NCI-H526 treated with DMSO at 0.1 percent for 48 hours (cell line): Measurements from ENCODE around the gene REXO1.

Experiments
- DNase-seq: peaks from one replicate; lab custom pipeline; 2025; lab: John Stamatoyannopoulos, UW

The REXO1 gene

GRCh38 chr19:1861599-1862031 lies 13.3 kb upstream of the REXO1 start:
- no peak for DNase-seq

GRCh38 chr19:1860821-1861598 lies 12.7 kb upstream of the REXO1 start:
- no peak for DNase-seq

- DNase-seq: peak; percentile 13
Measured at GRCh38 chr19:1860042-1860775, 11.9 kb upstream of the REXO1 start.

- DNase-seq: no peak
Measured at GRCh38 chr19:1859331-1859781, 11.1 kb upstream of the REXO1 start.

GRCh38 chr19:1858412-1859081 lies 10.3 kb upstream of the REXO1 start:
- DNase-seq: no peak

GRCh38 chr19:1857648-1858326 lies 9.5 kb upstream of the REXO1 start:
- DNase-seq: no peak

- no peak for DNase-seq
Measured at GRCh38 chr19:1856698-1857603, 8.7 kb upstream of the REXO1 start.

- DNase-seq: no peak
Measured at GRCh38 chr19:1856345-1856697, 8.0 kb upstream of the REXO1 start.

- DNase-seq: no peak
Measured at GRCh38 chr19:1855828-1856255, 7.6 kb upstream of the REXO1 start.

- DNase-seq: peak; percentile 44
Measured at GRCh38 chr19:1855040-1855827, 7.0 kb upstream of the REXO1 start.

GRCh38 chr19:1854542-1855039 lies 6.3 kb upstream of the REXO1 start:
- no peak for DNase-seq

GRCh38 chr19:1854039-1854541 lies 5.8 kb upstream of the REXO1 start:
- DNase-seq: no peak

GRCh38 chr19:1853295-1854038 lies 5.2 kb upstream of the REXO1 start:
- DNase-seq: no peak

- no peak for DNase-seq
Measured at GRCh38 chr19:1852581-1853128, 4.4 kb upstream of the REXO1 start.

GRCh38 chr19:1851654-1852580 lies 3.6 kb upstream of the REXO1 start:
- no peak for DNase-seq

GRCh38 chr19:1850809-1851653 lies 2.7 kb upstream of the REXO1 start:
- no peak for DNase-seq

- no peak for DNase-seq
Measured at GRCh38 chr19:1849886-1850398, 1.7 kb upstream of the REXO1 start.
